GM10266 (cell line): ENCODE measurements around the gene DISC1.

Experiments used
- DNase-seq: peaks from one replicate; pipeline ENCODE4 v3.0.0; 2012; ENCODE audit errors: extremely low spot score
- CTCF ChIP-seq: IDR thresholded peaks from 2 replicates; pipeline ENCODE4 v1.5.1; 2012; ENCODE audit warnings: mild to moderate bottlenecking, low read depth; ENCODE audit not compliant: control insufficient read depth, insufficient read depth; ENCODE audit errors: missing control alignments

The DISC1 gene

GRCh38 chr1:231855926-231856325 is 229.3 kb downstream of the DISC1 start:
- no peak for TF ChIP-seq CTCF
- DNase-seq: no peak

GRCh38 chr1:231856426-231856825 is 229.8 kb downstream of the DISC1 start:
- DNase-seq: no peak
- TF ChIP-seq CTCF: no peak

- TF ChIP-seq CTCF: no peak
- DNase-seq: no peak
Measured at GRCh38 chr1:231856894-231857293, 230.3 kb downstream of the DISC1 start.

GRCh38 chr1:231857609-231858135 is 231.1 kb downstream of the DISC1 start:
- no peak for DNase-seq
- no peak for TF ChIP-seq CTCF

GRCh38 chr1:231860221-231861088 is 233.9 kb downstream of the DISC1 start:
- DNase-seq: no peak
- no peak for TF ChIP-seq CTCF

GRCh38 chr1:231861541-231862481 is 235.2 kb downstream of the DISC1 start:
- no peak for DNase-seq
- no peak for TF ChIP-seq CTCF
